PC-3 (cell line): ENCODE measurements around the gene PPA1.
"Not testable (repeated sequence)": the region's sequence is repeated elsewhere in the genome, so short reads cannot be mapped to it uniquely, and the experiment has no call there.

Source experiments
- CTCF ChIP-seq: fragments of 300-600 bp; sonication (generic); conservative IDR thresholded peaks from 2 replicates; pipeline ENCODE4 v1.5.1; 2017; ENCODE audit warnings: antibody characterized with exemption, low read depth, mild to moderate bottlenecking, low read length
- EZH2 ChIP-seq: fragments of 300-600 bp; sonication (generic); IDR thresholded peaks from one replicate; pipeline ENCODE4 v1.6.1; 2017; ENCODE audit warnings: antibody characterized with exemption, mild to moderate bottlenecking, low read length; ENCODE audit not compliant: unreplicated experiment
- EZH2phosphoT487 ChIP-seq: fragments of 300-600 bp; sonication (generic); IDR thresholded peaks from 2 replicates; pipeline ENCODE4 v1.6.1; 2018; ENCODE audit warnings: mild to moderate bottlenecking, antibody characterized with exemption, low read length, borderline replicate concordance

- TF ChIP-seq EZH2, CTCF, EZH2phosphoT487: not testable (repeated sequence)
Measured at GRCh38 chr10:70179209-70179608, 54.0 kb downstream of the PPA1 start.
